Activated CD4-positive, alpha-beta T cell treated with anti-CD3 and anti-CD28 coated beads, Interleukin-2, amount 10 ng/mL, durations not matched to agents 7 days and 5 days (primary cell): Measurements from ENCODE around the gene GLRB. TPM values are rescaled to one million over a fixed set of nuclear protein-coding genes. Genes with fewer than 3 reads are reported as not detected.

Experiments used
- CTCF ChIA-PET: fragments of 350-600 bp; sonication (Branson Sonifier 250); formaldehyde crosslinking; loops from one replicate; lab custom pipeline; 2021; ENCODE audit warnings: antibody characterized with exemption; lab: Charles Lee
- POLR2A ChIA-PET: fragments of 350-600 bp; sonication (Branson Sonifier 250); formaldehyde crosslinking; loops from one replicate; lab custom pipeline; 2021; ENCODE audit warnings: antibody characterized with exemption; lab: Charles Lee
- DNase-seq: peaks from one replicate; pipeline ENCODE4 v3.0.0-alpha.2; 2020
- H3K27ac Mint-ChIP-seq: one replicate; pipeline ENCODE4 v1.8.0; 2021; ENCODE audit warnings: mild to moderate bottlenecking, moderate library complexity, mixed read lengths
- H3K27me3 Mint-ChIP-seq: one replicate; pipeline ENCODE4 v1.8.0; 2021; ENCODE audit warnings: mixed read lengths
- H3K36me3 Mint-ChIP-seq: one replicate; pipeline ENCODE4 v1.8.0; 2021; ENCODE audit warnings: low read depth, mixed read lengths
- H3K4me1 Mint-ChIP-seq: one replicate; pipeline ENCODE4 v1.8.0; 2021; ENCODE audit warnings: mixed read lengths
- H3K4me3 Mint-ChIP-seq: one replicate; pipeline ENCODE4 v1.8.0; 2021; ENCODE audit warnings: mild to moderate bottlenecking, moderate library complexity, mixed read lengths
- H3K9me3 Mint-ChIP-seq: one replicate; pipeline ENCODE4 v1.8.0; 2021; ENCODE audit warnings: mixed read lengths
- total RNA-seq, 2 experiments: library from RNA; stranded (reverse); gene quantifications; one replicate each; pipeline ENCODE4 v1.2.3, GENCODE V29; 2021

The GLRB gene
- total RNA-seq, 2 experiments from 2014 or later, result not detected

DNA sequence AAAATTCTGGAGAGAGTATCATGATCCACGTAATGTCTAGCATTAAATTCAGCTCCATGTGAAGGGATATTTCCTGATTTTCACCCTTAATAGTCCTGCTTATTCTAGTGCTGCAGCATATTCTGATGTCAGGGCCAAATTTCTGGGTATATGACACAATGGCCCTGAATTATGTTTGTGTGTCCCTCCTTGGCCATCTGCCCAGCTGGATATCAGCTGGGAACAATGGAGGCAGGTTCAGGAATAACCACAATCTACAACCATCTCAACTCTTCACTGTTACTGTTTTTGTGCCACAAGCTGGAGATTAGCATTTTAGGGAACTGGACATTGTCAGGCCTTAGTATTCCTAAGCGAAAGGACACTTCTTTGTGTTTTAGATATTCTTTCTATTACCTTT lies 3.5 kb downstream of the GLRB start:
- CTCF ChIA-PET, result no interaction called here
- Mint-ChIP-seq H3K36me3 (no peaks in the 10 kb centered on the region), H3K27ac (no peak overlapping the region), H3K9me3 (no peaks in the 10 kb centered on the region), H3K27me3 (peaks cover 16% of the 10 kb centered on the region), H3K4me3 (no peak overlapping the region), H3K4me1 (no peaks in the 10 kb centered on the region)
- no peak for DNase-seq
- POLR2A ChIA-PET, result no interaction called here

DNA sequence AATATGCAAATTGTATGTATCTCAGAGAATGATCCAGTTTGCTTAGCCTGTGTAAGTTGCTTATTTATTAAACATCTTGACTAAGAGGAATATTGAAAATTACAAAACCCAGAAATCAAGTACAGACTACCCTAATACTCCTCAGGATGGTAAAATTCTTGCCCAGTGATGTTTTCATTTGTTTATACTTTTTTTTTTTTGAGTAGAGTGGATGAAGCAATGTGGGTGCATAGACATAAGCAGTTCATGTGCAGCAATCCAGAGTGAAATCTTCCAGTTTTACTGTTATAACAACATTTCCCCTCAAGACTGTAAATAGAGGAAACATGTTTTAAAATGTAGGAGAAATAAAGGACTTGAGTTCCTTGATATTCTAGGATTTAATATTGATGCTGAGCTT lies 4.7 kb downstream of the GLRB start:
- H3K4me3 Mint-ChIP-seq, result no peak overlapping the region
- no peaks in the 10 kb centered on the region for H3K4me1 Mint-ChIP-seq
- no peaks in the 10 kb centered on the region for H3K36me3 Mint-ChIP-seq
- POLR2A ChIA-PET, result no interaction called here
- no peak overlapping the region for H3K27ac Mint-ChIP-seq
- H3K27me3 Mint-ChIP-seq, result peaks cover 13% of the 10 kb centered on the region
- DNase-seq, result no peak
- CTCF ChIA-PET, result no interaction called here
- no peaks in the 10 kb centered on the region for H3K9me3 Mint-ChIP-seq

DNA sequence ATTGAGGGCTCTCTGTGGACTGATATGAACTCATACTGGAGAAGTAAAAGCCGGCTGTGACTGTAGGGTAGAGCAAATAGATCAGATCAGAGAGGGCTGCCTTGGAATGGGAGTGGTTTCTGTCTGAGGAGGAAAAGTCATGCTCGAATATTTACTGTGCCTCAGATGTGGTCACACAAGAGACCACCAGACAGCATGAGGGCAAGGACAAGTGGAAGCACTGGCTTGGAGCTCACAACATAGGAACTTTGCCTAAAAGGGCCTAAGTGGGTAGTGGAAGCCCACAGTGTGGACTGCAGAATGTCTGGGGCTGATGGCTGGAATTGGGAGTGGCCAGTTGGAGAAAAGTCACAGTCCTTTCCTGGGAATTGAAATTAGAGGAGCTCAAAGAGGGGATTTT lies 19.8 kb downstream of the GLRB start:
- Mint-ChIP-seq H3K4me3 (no peak overlapping the region), H3K36me3 (no peaks in the 10 kb centered on the region), H3K27me3 (no peaks in the 10 kb centered on the region), H3K9me3 (no peaks in the 10 kb centered on the region), H3K27ac (no peak overlapping the region), H3K4me1 (no peaks in the 10 kb centered on the region)
- DNase-seq, result no peak
- ChIA-PET CTCF (no interaction called here), POLR2A (no interaction called here)

DNA sequence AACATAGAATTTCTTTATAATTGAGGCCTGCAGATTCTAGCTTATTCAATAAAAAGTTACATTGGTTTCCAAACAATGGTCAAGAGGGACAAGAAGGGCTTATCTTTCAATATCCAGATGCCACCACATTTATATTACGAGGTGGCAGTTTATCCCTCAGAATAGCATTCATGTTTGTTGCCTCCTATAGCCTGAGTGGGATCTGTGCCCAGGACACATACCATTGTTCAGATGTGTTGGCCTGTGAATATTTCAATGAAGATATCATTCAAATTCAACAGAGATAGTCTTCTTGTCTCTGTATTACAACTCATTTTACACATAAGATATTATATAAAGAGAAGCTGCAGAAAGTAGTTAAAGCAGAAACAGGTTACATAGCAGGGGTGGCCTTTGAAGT lies 20.5 kb downstream of the GLRB start:
- Mint-ChIP-seq H3K27ac (no peak overlapping the region), H3K4me1 (no peaks in the 10 kb centered on the region), H3K27me3 (no peaks in the 10 kb centered on the region), H3K36me3 (no peaks in the 10 kb centered on the region), H3K9me3 (no peaks in the 10 kb centered on the region), H3K4me3 (no peak overlapping the region)
- POLR2A ChIA-PET, result no interaction called here
- CTCF ChIA-PET, result no interaction called here
- no peak for DNase-seq

DNA sequence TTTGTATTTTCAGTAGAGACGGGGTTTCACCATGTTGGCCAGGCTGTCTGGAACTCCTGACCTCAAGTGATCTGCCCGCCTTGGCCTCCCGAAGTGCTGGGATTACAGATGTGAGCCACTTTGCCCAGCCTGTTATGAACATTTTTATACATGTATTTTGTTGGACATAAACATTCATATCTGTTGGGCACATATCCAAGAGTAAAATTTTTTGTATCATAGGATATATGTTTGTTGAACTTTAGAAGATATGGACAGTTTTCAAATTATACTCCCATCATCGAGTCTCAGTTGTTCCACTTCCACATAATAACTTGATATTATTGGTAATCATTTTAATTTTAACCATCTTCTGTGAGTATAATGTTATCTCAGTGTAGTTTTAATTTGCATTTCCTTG lies 23.6 kb downstream of the GLRB start:
- H3K36me3 Mint-ChIP-seq, result no peaks in the 10 kb centered on the region
- CTCF ChIA-PET, result no interaction called here
- no peaks in the 10 kb centered on the region for H3K4me1 Mint-ChIP-seq
- no peaks in the 10 kb centered on the region for H3K9me3 Mint-ChIP-seq
- no peak overlapping the region for H3K27ac Mint-ChIP-seq
- no peaks in the 10 kb centered on the region for H3K27me3 Mint-ChIP-seq
- H3K4me3 Mint-ChIP-seq, result no peak overlapping the region
- no peak for DNase-seq
- POLR2A ChIA-PET, result no interaction called here

DNA sequence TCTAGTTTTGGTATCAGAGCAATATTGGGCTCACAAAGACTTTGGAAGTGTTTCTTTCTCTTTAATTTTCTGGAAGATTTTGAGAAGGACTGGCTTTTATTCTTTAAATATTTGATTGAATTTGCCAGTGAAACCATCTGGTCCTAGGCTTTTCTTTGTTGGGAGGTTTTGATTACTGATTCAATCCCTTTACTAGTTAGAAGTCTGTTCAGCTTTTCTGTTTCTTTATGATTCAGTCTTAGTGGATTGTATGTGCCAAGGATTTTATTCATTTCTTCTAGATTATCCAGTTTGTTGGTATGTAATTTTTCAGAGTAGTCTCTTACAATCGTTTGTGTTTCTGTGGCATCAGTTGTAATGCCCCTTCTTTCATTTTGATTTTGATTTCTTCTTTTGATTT lies 28.6 kb downstream of the GLRB start:
- DNase-seq, result no peak
- ChIA-PET CTCF (no interaction called here), POLR2A (no interaction called here)
- Mint-ChIP-seq H3K36me3 (no peaks in the 10 kb centered on the region), H3K4me3 (no peak overlapping the region), H3K27ac (no peak overlapping the region), H3K9me3 (no peaks in the 10 kb centered on the region), H3K27me3 (no peaks in the 10 kb centered on the region), H3K4me1 (no peaks in the 10 kb centered on the region)

DNA sequence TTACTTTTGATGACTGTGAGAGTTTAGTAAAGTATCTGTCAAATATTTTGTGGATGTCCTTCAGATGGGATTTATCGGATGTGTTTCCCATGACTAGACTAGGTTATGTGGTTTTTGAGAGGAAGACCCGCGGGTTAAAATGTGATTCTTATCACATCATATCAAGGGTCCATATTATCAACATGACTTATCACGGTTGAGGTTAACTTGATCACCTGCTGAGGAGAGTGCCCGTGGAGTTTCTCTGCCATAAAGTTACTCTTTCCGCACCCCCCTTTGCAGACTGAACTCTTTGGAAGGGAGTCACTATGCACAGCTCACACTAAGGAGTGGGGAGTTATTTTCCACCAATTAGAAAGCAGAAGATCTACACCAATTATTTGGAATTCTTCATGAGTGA lies 38.7 kb downstream of the GLRB start:
- H3K27ac Mint-ChIP-seq, result no peak overlapping the region
- ChIA-PET CTCF (no interaction called here), POLR2A (interaction anchor here (0.6 kb wide), 1 partner anchor 376 kb away, joined by 3 read pairs; no protein-coding TSS in a partner anchor)
- H3K9me3 Mint-ChIP-seq, result no peaks in the 10 kb centered on the region
- H3K36me3 Mint-ChIP-seq, result no peaks in the 10 kb centered on the region
- DNase-seq, result no peak
- no peak overlapping the region for H3K4me3 Mint-ChIP-seq
- H3K4me1 Mint-ChIP-seq, result no peaks in the 10 kb centered on the region
- no peaks in the 10 kb centered on the region for H3K27me3 Mint-ChIP-seq

DNA sequence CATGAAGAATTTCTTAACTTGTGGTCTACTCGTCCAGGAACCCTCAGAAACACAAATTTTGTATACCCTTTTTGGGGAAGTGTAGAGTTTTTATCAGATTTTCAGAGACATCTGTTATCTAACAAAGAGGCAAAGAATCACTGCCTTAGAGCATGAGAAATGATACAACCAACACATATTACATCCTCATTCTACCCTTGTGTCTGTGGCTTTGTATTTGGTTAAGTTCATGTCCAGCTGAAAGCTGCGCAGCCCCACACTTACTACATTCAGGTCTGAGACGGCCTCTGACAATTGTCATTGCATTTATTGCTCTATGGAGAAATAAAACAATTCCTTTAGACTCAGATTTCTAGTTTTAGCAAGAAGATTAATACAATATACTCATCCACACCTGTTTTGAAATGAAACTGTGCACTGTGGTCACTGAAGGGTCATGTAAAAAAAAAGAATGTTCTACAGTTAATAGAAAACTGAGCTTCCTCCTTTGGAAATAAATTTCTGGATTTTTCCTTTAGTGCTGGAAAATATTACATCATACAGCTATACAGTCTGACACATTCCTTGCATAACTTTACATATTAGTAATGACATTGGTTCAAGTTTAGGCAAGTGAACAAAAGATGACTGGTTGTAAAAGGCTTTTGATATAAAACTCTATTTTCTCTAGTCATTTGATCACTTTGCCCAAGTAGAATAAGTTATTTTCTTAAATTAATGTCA lies 39.8 kb downstream of the GLRB start:
- CTCF ChIA-PET, result no interaction called here
- no peak overlapping the region for H3K4me3 Mint-ChIP-seq
- H3K4me1 Mint-ChIP-seq, result no peaks in the 10 kb centered on the region
- POLR2A ChIA-PET, result no interaction called here
- H3K27me3 Mint-ChIP-seq, result no peaks in the 10 kb centered on the region
- no peak for DNase-seq
- no peaks in the 10 kb centered on the region for H3K36me3 Mint-ChIP-seq
- no peak overlapping the region for H3K27ac Mint-ChIP-seq
- no peaks in the 10 kb centered on the region for H3K9me3 Mint-ChIP-seq

DNA sequence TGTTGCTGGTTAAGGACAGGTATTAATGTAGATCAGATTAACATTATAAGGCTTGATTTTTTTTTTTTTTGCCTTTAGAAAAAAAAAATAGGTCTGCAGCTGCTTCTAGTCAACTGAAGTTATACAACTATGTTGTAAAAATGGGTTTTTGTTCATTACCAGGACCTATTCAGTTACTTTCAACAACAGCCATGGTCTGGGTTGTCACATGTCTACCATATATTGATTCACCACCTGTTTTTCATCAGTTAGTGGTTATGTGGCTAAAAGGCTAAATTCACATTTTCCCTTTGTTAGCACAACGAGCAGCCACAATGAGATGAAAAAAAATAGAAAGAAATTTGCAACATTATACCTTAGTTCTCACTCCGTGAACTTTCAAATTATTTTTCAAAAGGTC lies 45.5 kb downstream of the GLRB start:
- DNase-seq, result no peak
- Mint-ChIP-seq H3K27ac (no peak overlapping the region), H3K36me3 (no peaks in the 10 kb centered on the region), H3K9me3 (no peaks in the 10 kb centered on the region), H3K4me3 (no peak overlapping the region), H3K27me3 (no peaks in the 10 kb centered on the region), H3K4me1 (no peaks in the 10 kb centered on the region)
- CTCF ChIA-PET, result no interaction called here
- POLR2A ChIA-PET, result no interaction called here

DNA sequence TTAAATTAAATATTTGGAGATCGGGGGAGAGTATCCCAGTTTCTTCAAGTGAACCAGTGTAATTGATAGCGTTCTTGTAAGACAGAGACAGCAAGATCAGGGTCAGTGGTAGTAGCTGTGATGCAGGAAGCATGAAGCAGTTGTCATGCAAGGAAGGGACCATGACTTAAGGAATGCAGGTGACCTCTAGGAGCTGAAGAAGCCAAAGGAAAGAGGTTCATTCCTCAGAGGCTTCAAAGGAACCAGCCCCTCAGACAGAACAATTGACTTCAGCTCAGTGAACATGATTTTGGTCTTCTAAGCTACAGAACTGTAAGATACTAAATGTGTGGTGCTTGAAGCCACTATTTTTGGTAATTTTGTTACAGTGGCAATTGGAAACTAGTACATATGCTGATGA lies 51.6 kb downstream of the GLRB start:
- ChIA-PET POLR2A (no interaction called here), CTCF (no interaction called here)
- H3K36me3 Mint-ChIP-seq, result no peaks in the 10 kb centered on the region
- no peak overlapping the region for H3K4me3 Mint-ChIP-seq
- H3K4me1 Mint-ChIP-seq, result no peaks in the 10 kb centered on the region
- DNase-seq, result no peak
- H3K9me3 Mint-ChIP-seq, result no peaks in the 10 kb centered on the region
- H3K27ac Mint-ChIP-seq, result no peak overlapping the region
- no peaks in the 10 kb centered on the region for H3K27me3 Mint-ChIP-seq

DNA sequence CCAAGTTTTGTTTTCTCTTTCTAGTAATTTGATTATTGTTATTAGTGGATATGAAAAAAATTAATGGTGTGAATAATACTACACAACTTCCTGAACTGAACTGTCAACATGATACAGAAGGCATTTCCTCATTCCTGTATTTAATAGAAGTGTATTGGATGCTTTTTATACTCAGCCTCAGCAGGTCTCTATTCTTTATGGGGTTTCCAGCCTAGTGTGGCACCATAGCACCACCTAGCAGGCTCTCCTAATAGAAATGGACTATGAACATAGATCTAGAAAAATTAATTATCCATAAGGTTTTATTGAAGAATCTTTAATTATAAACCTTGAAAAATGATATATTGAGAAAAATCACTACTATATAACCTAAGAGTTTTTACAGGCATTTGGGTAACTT lies 52.4 kb downstream of the GLRB start:
- no peak overlapping the region for H3K27ac Mint-ChIP-seq

DNA sequence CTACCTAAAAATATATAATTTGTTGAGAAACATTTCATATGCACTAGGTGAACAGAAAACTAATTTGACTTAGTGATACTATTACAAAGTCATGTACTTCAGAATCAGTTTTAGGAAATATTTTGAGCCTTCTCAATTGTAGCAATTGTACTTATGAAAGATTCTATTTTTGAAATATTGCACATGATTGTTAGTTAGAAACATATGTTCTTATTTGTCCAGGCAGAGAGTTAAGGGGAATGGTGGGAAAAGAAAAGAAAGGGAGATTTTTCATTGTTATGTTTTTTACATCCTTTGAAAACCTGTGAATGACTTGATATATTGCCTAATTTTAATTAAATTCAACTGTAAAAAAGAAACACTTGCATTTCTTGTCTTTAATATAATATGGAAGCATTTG lies 66.0 kb downstream of the GLRB start:
- no peaks in the 10 kb centered on the region for H3K36me3 Mint-ChIP-seq
- H3K9me3 Mint-ChIP-seq, result no peaks in the 10 kb centered on the region
- DNase-seq, result no peak
- H3K4me3 Mint-ChIP-seq, result no peak overlapping the region
- ChIA-PET POLR2A (no interaction called here), CTCF (no interaction called here)
- no peaks in the 10 kb centered on the region for H3K27me3 Mint-ChIP-seq
- no peaks in the 10 kb centered on the region for H3K4me1 Mint-ChIP-seq
- no peak overlapping the region for H3K27ac Mint-ChIP-seq

More for the DNA sequence above, 52.4 kb downstream of the GLRB start:
- Mint-ChIP-seq H3K9me3 (no peaks in the 10 kb centered on the region), H3K4me3 (no peak overlapping the region), H3K36me3 (no peaks in the 10 kb centered on the region), H3K27me3 (no peaks in the 10 kb centered on the region), H3K4me1 (no peaks in the 10 kb centered on the region)
- DNase-seq, result no peak
- POLR2A ChIA-PET, result no interaction called here
- CTCF ChIA-PET, result no interaction called here

DNA sequence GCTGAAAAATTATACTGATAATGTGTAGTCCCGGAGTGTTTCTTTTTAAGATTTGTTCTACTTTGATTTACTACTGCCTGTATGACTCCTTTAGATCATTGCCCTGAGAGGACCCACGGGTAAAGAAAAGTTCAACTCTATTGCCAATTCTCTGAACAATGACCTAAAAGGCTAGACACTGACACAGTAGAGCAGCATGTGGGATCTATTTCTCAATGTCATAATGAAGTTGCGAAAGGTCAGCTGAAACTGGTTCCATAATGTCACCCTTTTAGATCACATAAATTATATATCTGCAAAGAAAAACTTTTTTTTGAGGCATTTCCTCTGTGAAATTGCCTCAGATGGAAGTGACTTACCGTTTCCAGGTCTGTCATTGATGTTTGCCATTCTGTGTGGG lies 67.4 kb downstream of the GLRB start:
- H3K9me3 Mint-ChIP-seq, result no peaks in the 10 kb centered on the region
- no peaks in the 10 kb centered on the region for H3K4me1 Mint-ChIP-seq
- H3K4me3 Mint-ChIP-seq, result no peak overlapping the region
- ChIA-PET CTCF (no interaction called here), POLR2A (no interaction called here)
- no peak overlapping the region for H3K27ac Mint-ChIP-seq
- no peak for DNase-seq
- no peaks in the 10 kb centered on the region for H3K27me3 Mint-ChIP-seq
- H3K36me3 Mint-ChIP-seq, result no peaks in the 10 kb centered on the region

DNA sequence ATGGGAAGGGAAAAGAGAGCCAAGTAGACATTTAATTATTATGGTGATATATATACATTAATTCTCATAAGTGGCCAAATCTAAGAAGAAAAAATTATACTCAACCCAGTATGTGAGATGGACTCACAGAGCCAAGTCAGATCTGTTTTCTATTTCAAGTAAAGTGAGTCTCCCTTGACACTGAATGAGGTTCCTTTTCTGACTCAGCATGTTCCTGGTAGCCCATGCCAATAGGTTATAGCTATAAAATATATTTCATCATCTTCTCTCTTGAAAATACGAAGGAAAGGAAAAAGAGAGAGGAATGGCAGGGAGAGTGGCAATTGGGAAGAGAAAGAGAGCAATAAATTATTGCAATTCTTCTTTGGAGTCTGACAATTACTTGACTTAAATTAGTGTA lies 75.8 kb downstream of the GLRB start:
- ChIA-PET POLR2A (no interaction called here), CTCF (interaction anchor here (0.7 kb wide), 1 partner anchor 182 kb away, joined by 3 read pairs; no protein-coding TSS in a partner anchor)
- Mint-ChIP-seq H3K27ac (no peak overlapping the region), H3K36me3 (no peaks in the 10 kb centered on the region), H3K4me3 (no peak overlapping the region), H3K4me1 (no peaks in the 10 kb centered on the region), H3K9me3 (no peaks in the 10 kb centered on the region), H3K27me3 (no peaks in the 10 kb centered on the region)
- DNase-seq, result no peak
